ENCODE results near the gene PCDHA11.
A peak's percentile ranks its signal among the peaks of the same experiment; 100 is the strongest.
"Not testable (repeated sequence)": the region's sequence is repeated elsewhere in the genome, so short reads cannot be mapped to it uniquely, and the experiment has no call there.

PCDHA11 gene

GRCh38 chr5:140840978-140841962 is 27.5 kb upstream of the PCDHA11 start, which contains the start of gene PCDHA8:
Gene PCDHA8, plus strand, starts transcription at chr5:140841187. Its CDS starts 135 bp downstream, at chr5:140841322.
- Mint-ChIP-seq H3K4me1 (no peaks in the 10 kb centered on the region), H3K9me3 (peaks cover 48% of the 10 kb centered on the region), H3K27ac (no peak within 1 kb of the TSS), H3K36me3 (ENCODE audit: low read depth) (peaks cover 84% of the 10 kb centered on the region), H3K4me3 (no peak within 1 kb of the TSS), H3K27me3 (ENCODE audit: low read depth) (no peaks in the 10 kb centered on the region)
- TF ChIP-seq, protein P1, sequence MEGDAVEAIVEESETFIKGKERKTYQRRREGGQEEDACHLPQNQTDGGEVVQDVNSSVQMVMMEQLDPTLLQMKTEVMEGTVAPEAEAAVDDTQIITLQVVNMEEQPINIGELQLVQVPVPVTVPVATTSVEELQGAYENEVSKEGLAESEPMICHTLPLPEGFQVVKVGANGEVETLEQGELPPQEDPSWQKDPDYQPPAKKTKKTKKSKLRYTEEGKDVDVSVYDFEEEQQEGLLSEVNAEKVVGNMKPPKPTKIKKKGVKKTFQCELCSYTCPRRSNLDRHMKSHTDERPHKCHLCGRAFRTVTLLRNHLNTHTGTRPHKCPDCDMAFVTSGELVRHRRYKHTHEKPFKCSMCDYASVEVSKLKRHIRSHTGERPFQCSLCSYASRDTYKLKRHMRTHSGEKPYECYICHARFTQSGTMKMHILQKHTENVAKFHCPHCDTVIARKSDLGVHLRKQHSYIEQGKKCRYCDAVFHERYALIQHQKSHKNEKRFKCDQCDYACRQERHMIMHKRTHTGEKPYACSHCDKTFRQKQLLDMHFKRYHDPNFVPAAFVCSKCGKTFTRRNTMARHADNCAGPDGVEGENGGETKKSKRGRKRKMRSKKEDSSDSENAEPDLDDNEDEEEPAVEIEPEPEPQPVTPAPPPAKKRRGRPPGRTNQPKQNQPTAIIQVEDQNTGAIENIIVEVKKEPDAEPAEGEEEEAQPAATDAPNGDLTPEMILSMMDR (IDR thresholded peaks at IDR 0.05; ENCODE audit: unreplicated experiment in 3 of 3) = no peak

- no peaks in the 10 kb centered on the region for H3K27me3 Mint-ChIP-seq (ENCODE audit: low read depth)
- peaks cover 86% of the 10 kb centered on the region for H3K36me3 Mint-ChIP-seq (ENCODE audit: low read depth)
- no peak overlapping the region for H3K4me3 Mint-ChIP-seq
- no peak overlapping the region for H3K27ac Mint-ChIP-seq
- TF ChIP-seq, protein P1 (IDR thresholded peaks at IDR 0.05; ENCODE audit: unreplicated experiment in 3 of 3) = no peak
- peaks cover 56% of the 10 kb centered on the region for H3K9me3 Mint-ChIP-seq
- H3K4me1 Mint-ChIP-seq = no peaks in the 10 kb centered on the region
These were observed 25.7 kb upstream of the PCDHA11 start for GRCh38 chr5:140842798-140843733.

GRCh38 chr5:140848139-140849102 is 20.3 kb upstream of the PCDHA11 start, which contains the start of gene PCDHA9:
Gene PCDHA9, plus strand, starts transcription at chr5:140848382. Its CDS starts 114 bp downstream, at chr5:140848496.
- not testable (repeated sequence) for H3K27me3 Mint-ChIP-seq (ENCODE audit: low read depth); H3K4me3 Mint-ChIP-seq

GRCh38 chr5:140849831-140850634 is 18.7 kb upstream of the PCDHA11 start:
- not testable (repeated sequence) for H3K4me1 Mint-ChIP-seq; H3K27ac Mint-ChIP-seq; H3K4me3 Mint-ChIP-seq; H3K27me3 Mint-ChIP-seq (ENCODE audit: low read depth)
- Mint-ChIP-seq H3K9me3 (peaks cover 54% of the 10 kb centered on the region), H3K36me3 (ENCODE audit: low read depth) (peaks cover 73% of the 10 kb centered on the region)

More at GRCh38 chr5:140848139-140849102, 20.3 kb upstream of the PCDHA11 start, which contains the start of gene PCDHA9:
- not testable (repeated sequence) for H3K4me1 Mint-ChIP-seq, H3K27ac Mint-ChIP-seq
- H3K36me3 Mint-ChIP-seq (ENCODE audit: low read depth) = peaks cover 78% of the 10 kb centered on the region
- H3K9me3 Mint-ChIP-seq = peaks cover 54% of the 10 kb centered on the region

DNA sequence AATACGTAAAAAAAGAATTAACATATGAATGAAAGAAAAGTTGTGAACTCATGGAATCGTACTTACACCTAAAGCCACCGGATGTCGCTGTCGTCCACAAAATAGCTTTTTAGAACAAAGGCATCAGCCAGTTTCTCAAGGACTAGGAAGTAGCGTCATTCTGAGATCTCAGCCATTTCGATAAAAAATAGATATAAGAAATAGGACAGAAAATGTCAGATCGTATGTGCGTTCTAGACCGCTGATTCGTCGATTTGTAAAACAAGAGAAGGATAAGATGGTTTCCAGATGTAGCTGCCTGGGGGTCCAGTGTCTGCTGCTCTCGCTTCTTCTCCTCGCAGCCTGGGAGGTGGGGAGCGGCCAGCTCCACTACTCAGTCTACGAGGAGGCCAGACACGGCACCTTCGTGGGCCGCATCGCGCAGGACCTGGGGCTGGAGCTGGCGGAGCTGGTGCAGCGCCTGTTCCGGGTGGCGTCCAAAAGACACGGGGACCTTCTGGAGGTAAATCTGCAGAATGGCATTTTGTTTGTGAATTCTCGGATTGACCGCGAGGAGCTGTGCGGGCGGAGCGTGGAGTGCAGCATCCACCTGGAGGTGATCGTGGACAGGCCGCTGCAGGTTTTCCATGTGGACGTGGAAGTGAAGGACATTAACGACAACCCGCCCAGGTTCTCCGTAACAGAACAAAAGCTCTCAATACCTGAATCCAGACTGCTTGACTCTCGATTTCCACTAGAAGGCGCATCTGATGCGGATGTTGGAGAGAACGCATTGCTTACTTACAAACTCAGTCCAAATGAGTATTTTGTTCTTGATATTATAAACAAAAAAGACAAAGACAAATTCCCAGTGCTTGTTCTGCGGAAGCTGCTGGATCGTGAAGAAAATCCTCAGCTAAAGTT is 12.7 kb upstream of the PCDHA11 start, which contains the start of gene PCDHA10:
PCDHA10 (plus strand) TSS at position 126 of the 903 bp plus-strand sequence; CDS start at position 278, 152 bp downstream.
- H3K36me3 Mint-ChIP-seq (ENCODE audit: low read depth) = peaks cover 85% of the 10 kb centered on the region
- peaks cover 61% of the 10 kb centered on the region for H3K9me3 Mint-ChIP-seq
- H3K4me3 Mint-ChIP-seq = peak within 1 kb of the TSS; percentile 80 to 86 (median 82)
- no peaks in the 10 kb centered on the region for H3K4me1 Mint-ChIP-seq
- no peaks in the 10 kb centered on the region for H3K27me3 Mint-ChIP-seq (ENCODE audit: low read depth)
- TF ChIP-seq, protein P1 (IDR thresholded peaks at IDR 0.05; ENCODE audit: unreplicated experiment in 3 of 3) = peak in 2 of 3 experiments; percentile 15 to 35
- H3K27ac Mint-ChIP-seq = peak within 1 kb of the TSS; percentile 58 to 94 (median 63)
